Neural crest cell (in vitro differentiated cells): ENCODE data around the gene CERCAM. TPM values are rescaled to one million over a fixed set of nuclear protein-coding genes. Genes with fewer than 3 reads are reported as not detected.

Experiments used
- DNase-seq: peaks from one replicate; pipeline ENCODE4 v3.0.0; 2021; ENCODE audit warnings: low read depth, mixed read lengths, low spot score
- H3K27ac Mint-ChIP-seq: one replicate; pipeline ENCODE4 v1.8.0; 2021; ENCODE audit warnings: mild to moderate bottlenecking, mixed read lengths; ENCODE audit not compliant: unreplicated experiment
- H3K27me3 Mint-ChIP-seq: 2 replicates; pipeline ENCODE4 v1.8.0; 2021; ENCODE audit warnings: low read depth, mild to moderate bottlenecking, mixed read lengths
- H3K36me3 Mint-ChIP-seq: 2 replicates; pipeline ENCODE4 v1.8.0; 2021; ENCODE audit warnings: low read depth, mild to moderate bottlenecking, mixed read lengths
- H3K4me1 Mint-ChIP-seq: 2 replicates; pipeline ENCODE4 v1.8.0; 2021; ENCODE audit warnings: mixed read lengths
- H3K4me3 Mint-ChIP-seq: one replicate; pipeline ENCODE4 v1.8.0; 2021; ENCODE audit warnings: mild to moderate bottlenecking, mixed read lengths
- H3K9me3 Mint-ChIP-seq: 2 replicates; pipeline ENCODE4 v1.8.0; 2021; ENCODE audit warnings: mixed read lengths
- CTCF ChIP-seq: fragments of 200-600 bp; sonication (generic); conservative IDR thresholded peaks from 2 replicates; pipeline ENCODE4 v1.5.0; 2021; ENCODE audit warnings: antibody characterized with exemption, mild to moderate bottlenecking
- total RNA-seq: library from RNA; stranded (reverse); gene quantifications from 2 replicates; pipeline ENCODE4 v1.2.1, GENCODE V29; 2021

Gene CERCAM
- total RNA-seq, 1 donor from 2014 or later = 56.4 TPM

- TF ChIP-seq CTCF = no peak
- H3K9me3 Mint-ChIP-seq = no peaks in the 10 kb centered on the region
- DNase-seq = peak; percentile 44
- peaks cover 88% of the 10 kb centered on the region for H3K4me1 Mint-ChIP-seq
- peak overlapping the region; percentile 94 for H3K4me3 Mint-ChIP-seq
- H3K36me3 Mint-ChIP-seq = peaks cover 28% of the 10 kb centered on the region
- H3K27me3 Mint-ChIP-seq = peaks cover 51% of the 10 kb centered on the region
- peak overlapping the region; percentile 97 for H3K27ac Mint-ChIP-seq
These were observed 34.9 kb upstream of the CERCAM start for GRCh38 chr9:128385496-128386460.

GRCh38 chr9:128388150-128388549, 32.5 kb upstream of the CERCAM start:
- TF ChIP-seq CTCF = no peak
- H3K27ac Mint-ChIP-seq = no peak overlapping the region
- DNase-seq = no peak
- peaks cover 40% of the 10 kb centered on the region for H3K36me3 Mint-ChIP-seq
- peaks cover 66% of the 10 kb centered on the region for H3K27me3 Mint-ChIP-seq
- no peaks in the 10 kb centered on the region for H3K9me3 Mint-ChIP-seq
- H3K4me1 Mint-ChIP-seq = peaks cover 76% of the 10 kb centered on the region
- peak overlapping the region; percentile 94 for H3K4me3 Mint-ChIP-seq

GRCh38 chr9:128389395-128390149, 31.1 kb upstream of the CERCAM start:
- H3K4me1 Mint-ChIP-seq = peaks cover 72% of the 10 kb centered on the region
- DNase-seq = no peak
- H3K36me3 Mint-ChIP-seq = peaks cover 45% of the 10 kb centered on the region
- TF ChIP-seq CTCF = no peak
- H3K9me3 Mint-ChIP-seq = no peaks in the 10 kb centered on the region
- peak overlapping the region; percentile 78 for H3K27ac Mint-ChIP-seq
- H3K4me3 Mint-ChIP-seq = peak overlapping the region; percentile 94
- H3K27me3 Mint-ChIP-seq = peaks cover 72% of the 10 kb centered on the region

- TF ChIP-seq CTCF = no peak
- Mint-ChIP-seq H3K27ac (peak overlapping the region; percentile 95), H3K4me1 (peaks cover 71% of the 10 kb centered on the region), H3K4me3 (peak overlapping the region; percentile 94), H3K27me3 (peaks cover 69% of the 10 kb centered on the region), H3K9me3 (no peaks in the 10 kb centered on the region), H3K36me3 (peaks cover 42% of the 10 kb centered on the region)
- DNase-seq = no peak
These were observed 30.4 kb upstream of the CERCAM start for GRCh38 chr9:128390150-128390812.
